Middle frontal gyrus (tissue), 1 donor: Measurements from ENCODE around the gene SLC16A10.
"Not testable (repeated sequence)": the region's sequence is repeated elsewhere in the genome, so short reads cannot be mapped to it uniquely, and the experiment has no call there.

Experiments
- DNase-seq: peaks from one replicate; pipeline ENCODE4 v3.0.0-alpha.2; 2015; ENCODE audit warnings: low spot score; ENCODE audit errors: extremely low spot score

Gene SLC16A10

GRCh38 chr6:111086685-111087084, 618 bp upstream of the SLC16A10 start:
- DNase-seq, result no peak

DNA sequence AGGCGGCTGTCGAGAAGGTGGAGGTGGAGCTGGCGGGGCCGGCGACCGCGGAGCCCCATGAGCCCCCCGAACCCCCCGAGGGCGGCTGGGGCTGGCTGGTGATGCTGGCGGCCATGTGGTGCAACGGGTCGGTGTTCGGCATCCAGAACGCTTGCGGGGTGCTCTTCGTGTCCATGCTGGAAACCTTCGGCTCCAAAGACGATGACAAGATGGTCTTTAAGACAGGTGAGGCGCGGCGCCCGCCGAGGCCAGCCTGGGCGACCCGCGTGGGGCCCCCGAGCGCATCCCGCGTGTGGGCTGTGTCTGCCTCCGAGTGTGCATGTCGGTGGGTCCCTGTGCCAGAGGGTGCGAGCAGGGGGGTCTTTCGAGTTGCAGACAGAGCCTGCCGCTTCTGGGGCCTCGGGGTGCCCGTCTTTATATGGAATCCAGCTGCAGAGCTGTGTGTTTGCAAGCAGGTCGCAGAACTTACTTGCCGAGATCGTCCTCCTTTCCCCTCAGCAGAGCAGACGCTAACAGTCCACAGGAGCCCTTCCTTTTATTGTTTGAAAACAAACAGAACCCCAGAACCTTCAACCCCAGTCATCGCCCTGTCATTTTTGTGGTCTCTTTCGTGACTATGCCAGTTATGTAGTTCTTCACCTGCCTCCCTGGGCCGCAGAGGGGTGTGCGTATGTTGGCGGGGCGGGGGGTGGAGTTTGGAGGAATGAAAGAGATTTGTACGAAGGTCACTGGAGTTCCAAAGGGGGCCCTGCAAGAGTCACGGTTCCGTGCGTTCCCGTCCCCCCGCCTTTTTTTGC, 766 bp downstream of the SLC16A10 start:
- DNase-seq, result no peak

DNA sequence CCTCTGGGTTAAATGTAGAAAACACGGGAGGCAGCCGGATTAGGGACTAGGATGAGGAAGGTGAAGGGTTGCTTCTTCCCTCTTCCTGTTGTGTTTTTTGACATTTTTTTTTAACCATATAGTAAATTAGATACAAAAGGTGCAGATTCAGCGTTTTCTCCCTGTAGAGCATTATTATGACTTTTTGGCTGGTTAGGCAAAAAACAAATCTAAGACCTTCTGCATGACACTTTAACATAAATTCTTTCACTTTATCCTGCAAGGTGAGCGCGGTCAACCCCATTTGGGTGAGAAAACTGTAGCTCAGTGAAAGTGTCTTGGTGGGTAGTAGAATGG, 1.3 kb downstream of the SLC16A10 start:
- DNase-seq, result no peak

DNA sequence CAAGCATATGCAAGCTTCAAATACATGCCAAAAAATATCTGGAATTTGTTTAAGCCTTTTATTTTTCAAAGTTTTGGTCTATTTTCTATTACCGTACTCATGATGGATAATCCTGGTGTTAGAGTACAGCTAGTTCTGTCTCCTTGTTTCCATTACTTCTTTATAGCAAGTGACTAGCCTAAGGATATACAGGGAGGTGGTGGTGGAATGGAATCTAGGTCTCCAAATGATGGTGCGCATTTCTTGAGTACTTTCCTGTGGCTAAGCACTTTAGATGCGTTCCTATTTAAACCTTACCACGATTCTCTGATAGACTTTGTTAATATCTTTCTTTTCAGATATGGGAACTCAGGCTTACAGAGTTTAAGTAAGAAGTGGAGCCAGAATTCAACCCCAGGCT, 3.5 kb downstream of the SLC16A10 start:
- no peak for DNase-seq

- no peak for DNase-seq
Observed at GRCh38 chr6:111091987-111092386, 4.7 kb downstream of the SLC16A10 start.

DNA sequence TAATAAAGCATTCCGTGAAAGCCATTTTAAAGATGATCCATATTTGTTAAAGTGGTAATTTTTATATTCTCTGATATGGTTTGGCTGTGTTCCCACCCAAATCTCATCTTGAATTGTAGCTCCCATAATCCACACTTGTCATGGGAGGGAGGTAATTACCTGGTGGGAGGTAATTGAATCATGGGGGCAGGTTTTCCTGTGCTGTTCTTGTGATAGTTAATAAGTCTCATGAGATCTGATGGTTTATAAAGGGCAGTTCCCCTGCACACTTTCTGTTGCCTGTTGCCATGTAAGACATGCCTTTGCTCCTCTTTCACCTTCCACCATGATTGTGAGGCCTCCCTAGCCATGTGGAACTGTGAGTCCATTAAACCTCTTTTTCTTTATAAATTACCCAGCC, 8.2 kb downstream of the SLC16A10 start:
- DNase-seq, result not testable (repeated sequence)

DNA sequence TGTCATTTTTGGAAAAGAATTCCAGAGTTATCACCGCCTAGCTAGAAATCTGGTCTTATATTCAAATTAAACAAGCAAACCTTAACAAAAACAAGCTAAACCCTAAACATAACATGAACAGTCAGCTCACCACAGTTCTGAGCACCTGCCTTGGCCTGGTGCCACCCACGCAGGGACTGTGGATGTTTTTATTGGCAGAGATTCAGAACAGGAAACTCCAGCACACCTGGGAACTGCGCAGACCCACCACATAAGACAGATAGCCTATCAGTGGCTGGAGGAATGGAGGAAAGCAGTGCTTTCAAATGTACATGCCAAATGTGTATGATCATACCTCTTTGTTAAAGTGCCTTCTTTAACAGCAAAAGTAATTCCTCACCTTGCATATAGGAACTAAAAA, 8.9 kb downstream of the SLC16A10 start:
- no peak for DNase-seq

DNA sequence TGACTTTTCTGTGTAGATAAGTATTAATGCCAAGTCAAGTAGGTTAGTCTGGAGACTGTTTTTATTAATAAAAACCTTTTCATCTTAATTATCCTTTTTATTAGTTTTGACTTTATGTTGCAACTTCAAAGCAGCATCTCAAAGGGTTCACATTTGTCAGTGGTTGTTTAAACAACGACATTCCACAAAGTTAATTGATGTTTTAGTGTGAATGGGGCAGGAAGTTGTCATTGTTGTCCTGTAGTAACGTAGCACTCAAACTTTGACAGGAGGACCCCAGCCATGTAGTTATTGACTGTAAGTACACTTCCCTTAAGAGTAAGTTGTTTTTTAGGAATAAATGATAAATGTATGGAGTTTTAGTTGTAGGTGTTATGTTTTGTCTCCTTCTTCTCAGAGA, 11.3 kb downstream of the SLC16A10 start:
- DNase-seq, result no peak

DNA sequence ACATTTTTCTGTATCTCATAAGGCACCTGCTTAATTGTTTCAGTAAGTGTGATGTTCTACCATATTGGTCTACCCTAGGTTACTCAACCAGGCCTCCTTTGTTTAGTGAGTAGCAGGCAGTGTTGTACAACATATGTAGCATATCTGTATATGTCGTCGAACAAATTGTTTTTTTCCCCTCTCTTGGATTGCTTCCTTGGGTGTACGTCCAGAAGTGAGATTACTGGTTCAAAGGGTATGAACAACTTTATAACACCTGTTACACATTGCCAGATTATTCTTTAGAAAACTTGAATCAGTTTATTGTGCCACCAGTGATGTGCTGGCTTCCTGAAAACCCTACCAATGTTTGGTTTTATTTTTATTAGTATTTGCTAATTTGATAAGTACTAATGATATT, 14.7 kb downstream of the SLC16A10 start:
- no peak for DNase-seq

DNA sequence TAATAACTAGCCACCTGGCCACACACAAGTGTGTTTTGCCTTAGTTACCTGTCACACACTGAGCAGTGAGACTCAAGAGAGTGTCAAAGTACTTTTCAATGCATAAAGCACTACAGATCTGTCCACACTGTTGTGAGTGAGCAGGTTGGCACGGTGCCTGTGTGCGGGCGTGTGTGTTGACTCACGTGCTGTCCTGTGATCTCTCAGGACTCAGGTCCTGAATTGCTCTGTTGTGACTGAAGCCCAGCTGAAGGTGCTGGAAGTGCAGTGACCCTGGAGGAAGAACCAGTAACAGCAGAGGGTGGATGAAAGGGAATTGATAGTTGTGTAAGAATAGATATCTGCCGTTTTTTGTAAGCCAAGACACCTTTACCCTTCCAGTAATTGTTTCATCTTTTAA, 18.3 kb downstream of the SLC16A10 start:
- DNase-seq, result no peak

DNA sequence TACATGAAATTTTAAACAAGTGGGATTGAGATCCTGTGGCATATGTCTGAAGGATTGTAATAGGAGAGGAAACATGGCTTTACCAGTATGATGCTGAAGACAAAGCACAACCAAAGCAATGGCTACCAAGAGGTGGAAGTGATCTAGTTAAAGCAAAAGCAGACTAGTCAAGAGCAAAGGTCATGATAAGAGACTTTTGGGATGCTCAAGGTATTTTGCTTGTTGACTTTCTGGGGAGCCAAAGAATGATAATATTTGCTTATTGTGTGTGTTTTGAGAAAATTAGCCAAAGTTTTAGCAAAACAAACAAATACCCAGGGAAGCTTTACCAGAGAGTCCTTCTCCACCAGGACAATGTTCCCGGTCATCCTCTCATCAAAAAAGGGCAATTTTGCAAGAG, 20.3 kb downstream of the SLC16A10 start:
- no peak for DNase-seq

- no peak for DNase-seq
Observed at GRCh38 chr6:111110036-111110435, 22.7 kb downstream of the SLC16A10 start.

- DNase-seq, result no peak
Observed at GRCh38 chr6:111113336-111114086, 26.2 kb downstream of the SLC16A10 start.

DNA sequence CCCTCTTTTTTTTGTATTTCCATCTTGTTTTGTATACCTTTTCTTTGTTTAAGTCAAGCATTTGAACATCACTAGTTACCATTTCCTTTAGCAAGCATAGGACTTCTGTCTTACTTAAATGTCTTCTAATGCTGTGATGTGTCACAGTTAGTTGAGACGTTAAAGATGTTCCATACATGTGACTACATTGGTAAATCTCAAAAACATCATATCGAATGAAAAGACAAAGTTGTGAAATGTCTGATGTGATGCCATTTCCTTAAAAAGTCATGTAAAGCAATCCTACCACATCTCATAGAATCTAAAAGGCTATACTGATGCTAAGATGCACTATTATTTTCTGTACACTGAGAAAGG, 26.8 kb downstream of the SLC16A10 start:
- no peak for DNase-seq

- DNase-seq, result no peak
Observed at GRCh38 chr6:111114482-111114881, 27.2 kb downstream of the SLC16A10 start.

DNA sequence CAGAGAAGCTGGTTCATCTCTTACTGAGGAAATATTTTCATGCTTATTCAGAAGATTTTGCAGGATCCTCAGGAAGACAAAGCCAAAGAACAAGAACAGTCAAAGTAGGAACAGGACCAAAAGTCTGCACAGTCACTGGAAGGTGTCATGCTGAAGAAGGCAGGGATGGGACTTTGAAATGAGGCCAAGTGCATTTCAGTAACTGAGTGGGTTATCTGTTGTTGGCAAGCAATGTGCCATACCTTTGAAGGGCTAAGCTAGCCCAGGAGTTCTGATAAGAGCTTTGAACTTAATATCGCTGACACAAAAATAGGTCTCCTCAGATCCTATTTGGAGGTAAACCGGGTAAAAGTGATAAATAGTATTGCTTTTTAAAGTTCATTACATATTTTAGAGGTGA, 31.5 kb downstream of the SLC16A10 start:
- DNase-seq, result no peak

DNA sequence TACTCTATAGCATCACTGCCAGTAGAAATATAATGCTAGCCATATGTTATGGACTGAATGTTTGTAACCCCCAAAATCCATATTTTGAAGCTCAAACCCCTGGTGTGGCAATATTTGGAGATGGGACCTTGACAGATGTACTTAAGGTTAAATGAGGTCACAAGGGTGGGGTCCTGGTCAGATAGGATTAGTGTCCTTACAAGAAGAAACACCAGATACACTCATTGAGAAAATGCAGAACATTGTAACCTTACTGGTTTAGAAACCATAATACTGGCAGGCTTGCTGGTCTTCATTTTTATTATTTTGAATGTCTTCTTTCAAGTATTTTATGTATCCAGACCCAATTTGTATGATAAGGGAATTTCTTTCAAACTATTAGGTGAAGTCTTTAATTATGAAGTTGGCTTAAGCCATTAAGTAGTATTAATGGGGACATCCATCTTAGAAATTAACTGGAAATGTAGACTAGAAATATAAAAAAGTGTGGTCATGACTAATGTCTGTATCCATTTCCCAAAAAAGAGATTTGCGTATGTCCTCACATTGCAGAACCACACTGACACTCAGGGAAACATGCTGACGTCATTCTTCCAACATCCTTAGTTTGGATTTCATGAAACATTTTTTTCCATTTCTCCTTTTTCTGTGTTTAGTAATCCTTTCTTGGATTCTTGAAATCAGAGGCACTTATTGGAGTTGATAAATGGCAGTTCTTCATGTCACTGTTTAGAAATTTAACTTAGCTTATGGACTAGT, 32.4 kb downstream of the SLC16A10 start:
- DNase-seq, result no peak

GRCh38 chr6:111121789-111122350, 34.6 kb downstream of the SLC16A10 start:
- DNase-seq, result no peak

- DNase-seq, result no peak
Observed at GRCh38 chr6:111122458-111123286, 35.4 kb downstream of the SLC16A10 start.

- no peak for DNase-seq
Observed at GRCh38 chr6:111124406-111124805, 37.1 kb downstream of the SLC16A10 start.

GRCh38 chr6:111129013-111129412, 41.7 kb downstream of the SLC16A10 start:
- DNase-seq, result no peak
